K562 (cell line): ENCODE measurements around the gene PLPPR2. TPM values are rescaled to one million over a fixed set of nuclear protein-coding genes. Genes with fewer than 3 reads are reported as not detected.

ENCODE experiments used
- CTBP1 ChIP-seq: fragments of 450-650 bp; IDR thresholded peaks from 2 replicates; pipeline ENCODE4 v1.6.1; 2016; ENCODE audit warnings: borderline replicate concordance
- E2F3 ChIP-seq: fragments of 250-450 bp; sonication (Bioruptor Pico); IDR thresholded peaks from 2 replicates; pipeline ENCODE4 v1.4.0; 2020; ENCODE audit warnings: mild to moderate bottlenecking
- ESRRB ChIP-seq: fragments of 250-450 bp; sonication (Bioruptor Pico); IDR thresholded peaks from 2 replicates; pipeline ENCODE4 v1.5.0; 2020; ENCODE audit warnings: mild to moderate bottlenecking, moderate library complexity, borderline replicate concordance
- FOSL1 ChIP-seq: fragments of 200-800 bp; sonication (Bioruptor generic); conservative IDR thresholded peaks from 2 replicates; pipeline ENCODE4 v1.6.1; 2016; ENCODE audit warnings: missing genetic modification characterization, missing compliant biosample characterization
- FOXJ2 ChIP-seq: fragments of 200-800 bp; sonication (Bioruptor generic); IDR thresholded peaks from 2 replicates; pipeline ENCODE4 v1.6.1; 2016; ENCODE audit warnings: missing genetic modification characterization, missing compliant biosample characterization
- GATAD2B ChIP-seq: fragments of 450-650 bp; IDR thresholded peaks from 2 replicates; pipeline ENCODE4 v1.6.1; 2017; ENCODE audit warnings: mild to moderate bottlenecking, borderline replicate concordance
- HMG20A ChIP-seq: fragments of 450-650 bp; formaldehyde crosslinking; conservative IDR thresholded peaks from 2 replicates; pipeline ENCODE4 v1.4.0; 2020; ENCODE audit warnings: mild to moderate bottlenecking, mixed read lengths
- IRF2 ChIP-seq: sonication (generic); formaldehyde crosslinking; IDR thresholded peaks from 2 replicates; pipeline ENCODE4 v1.8.1; 2022; ENCODE audit warnings: mild to moderate bottlenecking, missing genetic modification reagents
- KDM5B ChIP-seq: fragments of 200-600 bp; sonication (generic); IDR thresholded peaks from 2 replicates; pipeline ENCODE4 v1.6.1; 2012; ENCODE audit warnings: low read depth, mild to moderate bottlenecking, moderate library complexity, low read length, control low read depth, inconsistent platforms; ENCODE audit not compliant: insufficient replicate concordance
- NFIC ChIP-seq: fragments of 450-650 bp; IDR thresholded peaks from 2 replicates; pipeline ENCODE4 v1.6.1; 2017; ENCODE audit warnings: mild to moderate bottlenecking, inconsistent platforms
- NR2F6 ChIP-seq: fragments of 450-650 bp; formaldehyde crosslinking; IDR thresholded peaks from 2 replicates; pipeline ENCODE4 v1.4.0; 2020; ENCODE audit warnings: mild to moderate bottlenecking
- POLR2AphosphoS2 ChIP-seq: IDR thresholded peaks from 2 replicates; pipeline ENCODE4 v1.6.1; 2012; ENCODE audit warnings: low read length, improper control_type of control experiment
- POLR2B ChIP-seq: fragments of 450-650 bp; IDR thresholded peaks from 2 replicates; pipeline ENCODE4 v1.6.1; 2018; ENCODE audit warnings: low read depth; ENCODE audit not compliant: partially characterized antibody
- PTTG1 ChIP-seq: fragments of 450-650 bp; IDR thresholded peaks from 2 replicates; pipeline ENCODE4 v1.6.1; 2016; ENCODE audit warnings: low read depth, mild to moderate bottlenecking, missing genetic modification characterization, missing compliant biosample characterization
- SMAD2 ChIP-seq: fragments of 150-350 bp; IDR thresholded peaks from 2 replicates; pipeline ENCODE4 v1.6.1; 2014; ENCODE audit warnings: low read depth, mild to moderate bottlenecking, low read length
- SP2 ChIP-seq: IDR thresholded peaks from 2 replicates; pipeline ENCODE4 v1.6.1; 2011; ENCODE audit warnings: mild to moderate bottlenecking, low read depth, low read length, moderate library complexity; ENCODE audit not compliant: poor library complexity, severe bottlenecking; ENCODE audit errors: extremely low read depth
- ZBTB34 ChIP-seq: fragments of 250-450 bp; sonication (Bioruptor Pico); IDR thresholded peaks from 2 replicates; pipeline ENCODE4 v1.8.0; 2021; ENCODE audit warnings: mild to moderate bottlenecking, moderate library complexity
- ZC3H4 ChIP-seq: sonication (generic); formaldehyde crosslinking; IDR thresholded peaks from 2 replicates; pipeline ENCODE4 v1.9.0; 2021; ENCODE audit warnings: missing genetic modification reagents, borderline replicate concordance
- ZNF140 ChIP-seq: fragments of 250-450 bp; sonication (Bioruptor Pico); IDR thresholded peaks from 2 replicates; pipeline ENCODE4 v1.8.0; 2021; ENCODE audit warnings: moderate library complexity, mild to moderate bottlenecking, inconsistent platforms
- ZNF197 ChIP-seq: fragments of 200-800 bp; sonication (Bioruptor generic); IDR thresholded peaks from 2 replicates; pipeline ENCODE4 v1.6.1; 2016; ENCODE audit warnings: low read depth, missing genetic modification characterization, missing compliant biosample characterization
- ZNF41 ChIP-seq: fragments of 250-450 bp; sonication (Bioruptor Pico); conservative IDR thresholded peaks from 2 replicates; pipeline ENCODE4 v1.4.0; 2020; ENCODE audit warnings: mild to moderate bottlenecking
- polyA plus RNA-seq, 8 experiments: library from polyadenylated mRNA; depleted of rRNA in 4 of 8; stranded (reverse) in 5 of 8; unstranded in 3 of 8; fragments of >200 nt; fragmentation: Nextera tagmentation in 2 of 8; fragmentation: Illumina TruSeq in 1 of 8; extraction: Ambion mirVana in 2 of 8; extraction: Trizol in 1 of 8; gene quantifications; 2 replicates each; pipeline versions ENCODE4 v1.2.1 to v1.2.3, GENCODE V29; 2011 to 2014; ENCODE audit warnings: inconsistent platforms in 1 of 8, missing spikeins in 1 of 8
- total RNA-seq, 7 experiments: library from RNA; depleted of rRNA in 6 of 7; stranded (reverse); fragments of >200 nt in 6 of 7; fragmentation: Illumina TruSeq in 2 of 7; extraction: Trizol in 2 of 7; gene quantifications; 2 replicates each; pipeline versions ENCODE4 v1.2.1 to v1.2.3, GENCODE V29; 2011 to 2021; ENCODE audit warnings: low replicate concordance in 1 of 7
- TF ChIP-seq, protein P1 (sequence below): fragments of 450-650 bp; IDR thresholded peaks from 2 replicates; pipeline ENCODE4 v1.6.1; 2017; ENCODE audit warnings: antibody characterized with exemption
- TF ChIP-seq, protein P2 (sequence below): fragments of 250-450 bp; sonication (Bioruptor Pico); IDR thresholded peaks from 2 replicates; pipeline ENCODE4 v1.5.0; 2021; ENCODE audit warnings: mild to moderate bottlenecking, moderate library complexity

PLPPR2 gene
- total and polyA plus RNA-seq, 9 of the 15 experiments (the other 6 are each of a cell fraction or from before 2014, with no cell fraction given), result 0.49 to 15.9 (median 3.4) TPM

DNA sequence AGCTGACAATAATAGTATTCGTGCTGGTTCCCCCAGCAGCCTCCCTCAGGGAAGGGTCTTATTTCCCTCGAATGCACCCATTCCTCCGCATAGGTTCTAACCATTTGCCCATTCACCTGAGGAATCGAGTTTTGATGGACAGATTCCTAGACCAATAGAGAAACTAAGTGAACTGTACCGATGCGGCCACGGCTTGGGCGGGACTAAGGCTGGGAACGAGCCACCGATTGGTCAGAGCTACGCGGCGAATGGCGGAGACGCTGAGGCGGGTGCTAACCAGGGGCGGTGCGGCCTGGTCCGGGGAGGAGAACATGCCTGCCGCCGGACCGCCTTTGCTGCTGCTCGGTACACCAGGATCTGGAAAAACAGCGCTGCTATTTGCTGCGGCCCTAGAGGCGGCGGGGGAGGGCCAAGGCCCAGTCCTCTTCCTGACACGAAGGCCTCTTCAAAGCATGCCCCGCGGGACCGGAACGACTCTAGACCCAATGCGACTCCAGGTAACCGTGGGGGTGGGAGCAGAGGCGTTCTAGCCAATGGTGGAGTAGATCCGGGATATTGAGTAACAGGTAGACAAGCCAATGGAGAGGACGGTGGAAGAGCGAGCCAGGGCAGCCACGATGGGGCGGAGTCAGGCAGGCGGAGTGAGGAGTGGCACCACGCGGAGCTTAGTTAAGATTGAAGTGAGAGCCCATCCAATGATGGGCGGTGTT lies 19.4 kb downstream of the PLPPR2 start, which contains the start of gene SWSAP1 (continued):
- no peak for TF ChIP-seq ESRRB (CRISPR knock-in tag)
- TF ChIP-seq, protein P1, sequence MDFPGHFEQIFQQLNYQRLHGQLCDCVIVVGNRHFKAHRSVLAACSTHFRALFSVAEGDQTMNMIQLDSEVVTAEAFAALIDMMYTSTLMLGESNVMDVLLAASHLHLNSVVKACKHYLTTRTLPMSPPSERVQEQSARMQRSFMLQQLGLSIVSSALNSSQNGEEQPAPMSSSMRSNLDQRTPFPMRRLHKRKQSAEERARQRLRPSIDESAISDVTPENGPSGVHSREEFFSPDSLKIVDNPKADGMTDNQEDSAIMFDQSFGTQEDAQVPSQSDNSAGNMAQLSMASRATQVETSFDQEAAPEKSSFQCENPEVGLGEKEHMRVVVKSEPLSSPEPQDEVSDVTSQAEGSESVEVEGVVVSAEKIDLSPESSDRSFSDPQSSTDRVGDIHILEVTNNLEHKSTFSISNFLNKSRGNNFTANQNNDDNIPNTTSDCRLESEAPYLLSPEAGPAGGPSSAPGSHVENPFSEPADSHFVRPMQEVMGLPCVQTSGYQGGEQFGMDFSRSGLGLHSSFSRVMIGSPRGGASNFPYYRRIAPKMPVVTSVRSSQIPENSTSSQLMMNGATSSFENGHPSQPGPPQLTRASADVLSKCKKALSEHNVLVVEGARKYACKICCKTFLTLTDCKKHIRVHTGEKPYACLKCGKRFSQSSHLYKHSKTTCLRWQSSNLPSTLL, result no peak
- TF ChIP-seq ZNF140 (CRISPR knock-in tag), result no peak
- TF ChIP-seq PTTG1, result no peak
- no peak for TF ChIP-seq ZNF197 (CRISPR knock-in tag)
- TF ChIP-seq KDM5B, result peak; percentile 92
- TF ChIP-seq ZC3H4, result no peak
- TF ChIP-seq SP2, result peak; percentile 82
- no peak for TF ChIP-seq GATAD2B
- TF ChIP-seq POLR2B, result peak; percentile 86
- no peak for TF ChIP-seq HMG20A
- TF ChIP-seq ZBTB34 (CRISPR knock-in tag), result no peak
- TF ChIP-seq, protein P2, sequence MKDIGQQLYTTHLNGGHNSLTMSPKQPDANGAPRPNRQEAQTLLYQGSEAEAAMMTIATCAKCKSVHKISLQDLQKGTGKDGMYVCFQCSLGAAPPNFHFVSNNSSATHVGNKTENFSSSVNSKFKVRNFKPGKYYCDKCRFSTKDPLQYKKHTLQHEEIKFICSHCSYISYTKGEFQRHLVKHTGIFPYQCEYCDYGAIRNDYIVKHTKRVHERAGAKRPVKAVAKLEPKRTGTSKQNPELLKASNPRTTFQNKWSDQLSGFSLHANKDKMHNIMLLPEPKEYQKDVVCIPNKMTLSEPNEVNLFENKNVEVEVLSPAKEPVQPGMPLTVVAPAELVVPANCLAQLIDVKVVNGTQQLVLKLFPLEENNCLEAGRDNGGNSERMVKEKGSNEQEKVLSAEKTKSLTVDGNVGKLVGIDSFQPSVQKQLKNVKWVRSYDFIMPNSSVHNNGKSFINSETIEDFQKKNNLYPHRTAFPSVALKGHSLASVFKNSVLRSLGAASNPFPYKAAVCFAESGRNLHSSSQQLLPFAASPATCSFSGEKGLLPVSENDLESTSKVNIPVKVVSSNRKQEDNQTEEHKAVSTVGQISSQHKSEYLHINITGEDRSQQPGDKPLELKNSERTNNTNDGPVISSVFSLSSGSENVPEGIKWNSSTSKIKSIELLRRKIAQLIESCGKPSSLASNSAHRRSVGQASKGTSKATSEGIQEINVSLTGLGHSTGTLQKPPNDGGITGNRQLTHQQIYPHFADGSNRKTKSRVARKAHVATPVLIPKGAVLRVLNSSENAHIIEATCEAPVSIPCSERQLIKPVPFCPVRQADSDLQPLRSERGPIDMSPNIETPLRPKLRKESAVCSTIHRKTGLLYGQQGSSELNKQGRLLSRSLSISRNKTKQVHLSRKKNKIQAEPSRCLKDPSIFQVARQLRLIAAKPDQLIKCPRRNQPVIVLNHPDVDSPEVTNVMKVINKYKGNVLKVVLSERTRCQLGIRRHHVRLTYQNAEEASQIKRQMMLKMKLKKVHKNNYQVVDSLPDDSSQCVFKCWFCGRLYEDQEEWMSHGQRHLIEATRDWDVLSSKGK (CRISPR knock-in tag), result no peak
- TF ChIP-seq CTBP1, result peak; percentile 63
- no peak for TF ChIP-seq SMAD2
- TF ChIP-seq NFIC, result no peak
- TF ChIP-seq FOXJ2 (tag), result no peak
- TF ChIP-seq NR2F6 (CRISPR knock-in tag), result 0 out of 2 replicates have a peak, but pooled peaks have one; percentile 68
- 0 out of 2 replicates have a peak, but pooled peaks have one; percentile 41 for TF ChIP-seq E2F3 (CRISPR knock-in tag)
- TF ChIP-seq POLR2AphosphoS2, result no peak; the same call in 1 of the 2 replicates
- TF ChIP-seq IRF2 (CRISPR knock-in tag), result no peak
- 0 out of 2 replicates have a peak, but pooled peaks have one; percentile 16 for TF ChIP-seq ZNF41
- no peak; the same call in 1 of the 2 replicates for TF ChIP-seq FOSL1
